HS-5 (cell line): ENCODE data around the gene FNDC7.
A peak's percentile ranks its signal among the peaks of the same experiment; 100 is the strongest.
"Not testable (repeated sequence)": the region's sequence is repeated elsewhere in the genome, so short reads cannot be mapped to it uniquely, and the experiment has no call there.

Source experiments
- DNase-seq: peaks from one replicate; pipeline ENCODE4 v3.0.0-alpha.2; 2012; ENCODE audit warnings: low read depth

The FNDC7 gene

DNA sequence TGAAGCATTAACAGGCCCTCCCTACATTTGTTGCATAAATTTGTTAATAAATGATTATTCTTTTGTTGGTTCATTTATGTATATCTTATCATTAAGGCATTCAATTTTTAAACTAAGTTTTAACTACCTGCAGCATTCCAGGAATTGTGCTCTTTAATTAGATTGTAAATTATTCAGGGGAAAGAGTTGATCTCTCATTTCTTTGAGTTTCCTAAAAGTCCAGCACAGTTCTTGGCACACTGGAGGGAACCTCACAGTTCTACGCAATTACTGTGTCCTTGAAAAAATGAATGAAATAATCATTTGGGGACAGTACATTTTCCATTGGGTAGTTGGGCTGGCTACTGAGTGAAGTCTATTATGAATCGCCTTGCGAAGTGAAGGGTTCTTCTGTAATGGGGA, 33.3 kb downstream of the FNDC7 start:
- DNase-seq, result no peak

DNA sequence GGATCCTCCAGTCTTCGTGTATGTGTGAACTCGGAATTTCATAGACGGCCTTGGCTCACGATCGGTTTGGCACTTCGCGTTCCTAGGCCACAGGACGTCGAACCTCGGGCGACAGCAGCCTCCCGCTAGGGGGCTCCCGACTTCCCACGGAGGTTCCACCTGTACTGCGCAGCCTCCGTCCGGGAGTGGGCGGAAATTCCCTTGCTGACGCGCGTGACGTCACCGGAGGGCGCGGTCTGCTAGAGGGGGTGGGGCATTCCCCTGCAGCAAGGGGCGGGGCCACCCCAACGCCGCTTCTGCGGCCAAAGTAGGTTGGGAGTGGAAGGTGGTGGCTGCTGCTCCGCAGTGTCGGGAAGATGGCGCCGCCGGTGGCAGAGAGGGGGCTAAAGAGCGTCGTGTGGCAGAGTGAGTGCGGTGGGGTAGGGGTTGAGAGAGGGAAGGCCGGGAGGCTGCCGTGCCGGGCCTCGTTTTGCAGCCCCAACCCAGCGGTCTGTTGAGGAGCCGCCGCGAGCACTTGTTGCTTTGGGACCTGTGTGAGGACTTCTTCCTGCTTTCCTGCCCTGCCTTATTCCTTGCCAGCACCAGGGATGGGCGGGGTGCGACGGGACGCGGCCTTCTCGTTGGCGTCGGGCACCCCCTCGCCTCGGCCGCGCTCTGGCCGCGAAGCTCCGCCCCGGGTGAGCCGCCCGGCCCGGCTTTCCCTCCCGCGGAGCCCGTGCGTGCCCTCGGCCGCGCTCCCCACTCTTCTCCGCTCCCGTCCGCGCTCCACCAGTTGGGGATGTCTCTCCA, 33.9 kb downstream of the FNDC7 start, which contains the start of gene STXBP3:
Gene STXBP3 (plus strand): TSS at position 293 of the 789 bp plus-strand sequence. CDS start 64 bp downstream, at position 357.
- DNase-seq, result peak; percentile 91

DNA sequence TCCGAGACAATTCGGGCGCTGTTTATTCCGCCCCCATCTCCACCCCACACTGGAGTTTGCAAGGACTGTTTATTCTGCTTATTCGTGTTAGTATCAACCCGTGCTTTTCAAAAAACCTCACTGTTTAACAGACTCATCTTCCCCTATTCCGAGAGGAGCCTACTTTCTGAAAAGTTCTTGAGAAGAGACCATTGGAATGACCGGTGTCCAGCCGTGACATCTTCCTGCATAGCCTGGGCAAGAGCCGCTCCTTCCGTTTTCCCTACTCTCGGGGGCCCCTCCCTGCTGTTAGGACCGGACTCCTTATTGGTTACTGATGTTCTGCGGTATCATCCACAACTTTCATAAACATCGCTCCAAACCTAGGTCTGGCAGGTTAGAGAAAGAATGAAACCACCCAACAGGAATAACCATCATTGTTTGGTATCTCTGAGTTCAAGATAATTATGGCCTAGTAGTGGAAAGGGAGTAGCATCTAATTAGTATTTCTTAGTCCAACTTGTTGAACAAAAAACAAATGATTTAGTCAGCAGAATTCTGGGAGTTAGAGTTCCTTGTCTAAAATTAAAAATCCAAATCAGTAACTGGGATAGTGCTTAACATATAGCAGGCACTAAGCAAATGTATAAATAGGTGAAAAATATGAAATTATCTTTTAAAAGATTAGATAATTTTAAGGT, 34.6 kb downstream of the FNDC7 start:
- DNase-seq, result peak; percentile 60

DNA sequence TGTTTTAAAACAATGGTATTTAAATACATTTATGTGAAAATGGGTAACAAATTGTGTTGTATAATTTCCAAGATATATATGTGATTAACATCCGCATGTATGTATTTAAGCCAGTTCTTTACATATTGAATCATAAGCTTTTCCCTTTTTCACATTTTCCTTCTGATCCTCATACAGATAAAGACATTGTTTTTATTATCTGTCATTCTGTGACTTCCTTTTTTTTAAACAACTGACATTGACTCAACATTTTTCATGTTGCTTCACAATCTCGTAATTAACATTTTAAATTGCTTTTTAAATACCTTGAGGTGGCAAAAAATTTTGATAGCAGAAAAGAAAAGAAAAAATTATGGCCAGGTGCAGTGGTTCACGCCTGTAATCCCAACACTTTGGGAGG, 35.2 kb downstream of the FNDC7 start:
- no peak for DNase-seq

DNA sequence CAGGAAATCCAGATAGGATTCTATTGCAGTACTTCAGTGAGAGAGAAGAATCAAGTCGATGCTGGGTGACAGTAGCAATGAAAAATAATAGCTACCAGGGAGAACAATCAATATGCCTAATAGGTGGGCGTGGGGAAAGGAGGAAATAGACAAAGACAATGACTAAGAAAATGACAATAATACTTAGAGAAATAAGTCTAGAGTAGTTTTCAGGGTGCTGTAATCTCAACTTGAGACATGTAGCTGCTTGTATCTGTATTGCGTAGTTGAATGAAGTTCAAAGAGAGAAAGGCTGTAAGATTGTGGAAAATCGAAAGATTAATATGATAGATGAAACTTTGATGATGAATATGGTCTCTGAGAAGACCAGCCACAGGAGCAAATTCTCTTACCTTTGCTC, 36.4 kb downstream of the FNDC7 start:
- no peak for DNase-seq

DNA sequence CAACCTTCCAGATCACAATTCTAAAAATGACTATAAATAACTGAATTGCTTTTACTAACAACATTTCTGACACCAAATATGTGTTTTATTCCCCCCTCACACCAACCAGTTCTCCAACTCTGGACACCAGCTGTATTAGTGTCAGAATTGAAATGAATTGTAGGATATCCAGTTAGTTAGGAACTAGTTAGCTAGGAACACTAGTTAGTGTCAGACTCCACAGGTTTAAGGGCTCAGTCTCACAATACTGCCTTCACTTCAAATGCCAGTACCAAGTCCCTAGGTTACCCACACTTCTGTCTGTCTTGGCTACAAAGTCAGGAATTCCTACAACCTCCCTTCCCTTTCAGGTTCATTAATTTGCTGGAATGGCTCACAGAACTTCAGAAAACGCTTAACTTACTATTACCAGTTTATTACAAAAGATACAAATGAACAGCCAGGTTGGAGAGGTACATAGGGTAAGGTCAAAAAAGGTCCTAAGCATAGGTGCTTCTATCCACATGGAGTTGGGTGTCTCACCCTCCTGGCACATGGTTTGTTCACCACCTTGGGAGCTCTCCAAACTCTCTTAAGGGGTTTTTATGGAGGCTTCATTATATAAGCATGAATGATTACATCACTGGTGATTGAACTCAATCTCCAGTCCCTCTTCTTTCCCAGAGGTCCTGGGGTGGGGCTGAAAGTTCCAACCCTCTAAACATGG, 37.9 kb downstream of the FNDC7 start:
- DNase-seq, result no peak

DNA sequence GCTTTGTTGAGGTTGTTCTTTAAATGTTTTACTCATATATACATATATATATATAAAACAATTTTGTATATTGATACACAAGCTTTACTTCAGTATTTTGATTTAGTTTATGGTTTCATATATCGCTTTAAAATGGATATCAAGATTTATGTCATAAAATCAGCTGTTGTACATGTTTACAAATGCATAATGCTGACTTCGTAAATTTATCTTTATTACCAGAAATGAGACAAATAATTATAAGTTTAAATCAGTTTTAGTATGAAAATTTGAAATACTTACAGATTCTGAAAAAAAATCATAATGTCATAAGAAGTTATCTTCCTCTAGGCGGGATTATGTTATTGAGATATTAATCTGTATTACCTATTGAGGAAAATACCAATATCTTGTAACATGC, 40.7 kb downstream of the FNDC7 start:
- DNase-seq, result no peak

DNA sequence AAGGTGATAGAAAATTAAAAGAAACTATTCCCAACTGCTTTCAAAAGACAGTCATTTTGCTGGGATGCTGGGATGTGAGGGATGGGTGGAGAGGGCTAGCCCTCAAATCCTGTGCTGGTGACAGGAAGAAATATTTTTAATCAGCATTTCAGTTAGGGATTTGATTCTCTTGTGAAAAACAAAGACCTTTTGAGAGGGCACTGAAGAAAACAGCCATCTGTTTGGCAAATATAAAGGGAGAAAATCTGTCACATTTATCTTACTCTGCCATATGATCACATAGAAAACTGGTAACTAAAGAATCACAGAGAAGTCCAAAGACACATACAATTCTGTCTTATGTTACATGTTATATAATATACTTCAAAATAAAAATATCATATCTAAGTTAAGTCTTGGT, 46.1 kb downstream of the FNDC7 start:
- no peak for DNase-seq

DNA sequence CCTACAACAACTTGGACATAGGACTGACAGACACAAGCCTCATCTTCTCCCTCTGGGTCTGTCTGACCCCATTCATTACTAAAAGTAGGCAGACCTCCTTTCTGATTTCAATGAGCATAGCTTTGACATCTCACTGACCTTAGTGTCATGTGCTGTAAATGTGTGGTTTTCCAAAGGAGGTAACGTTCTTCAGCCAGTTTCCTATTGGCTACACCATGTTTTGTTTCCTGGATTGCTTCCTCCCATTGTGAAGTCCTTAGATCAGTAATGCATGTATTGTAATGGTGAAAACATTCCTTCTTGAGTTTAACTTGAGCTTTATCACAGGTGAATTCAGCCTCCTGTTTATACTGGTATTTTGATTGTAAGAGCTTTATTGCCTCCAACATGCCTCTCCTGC, 54.4 kb downstream of the FNDC7 start:
- DNase-seq, result no peak

DNA sequence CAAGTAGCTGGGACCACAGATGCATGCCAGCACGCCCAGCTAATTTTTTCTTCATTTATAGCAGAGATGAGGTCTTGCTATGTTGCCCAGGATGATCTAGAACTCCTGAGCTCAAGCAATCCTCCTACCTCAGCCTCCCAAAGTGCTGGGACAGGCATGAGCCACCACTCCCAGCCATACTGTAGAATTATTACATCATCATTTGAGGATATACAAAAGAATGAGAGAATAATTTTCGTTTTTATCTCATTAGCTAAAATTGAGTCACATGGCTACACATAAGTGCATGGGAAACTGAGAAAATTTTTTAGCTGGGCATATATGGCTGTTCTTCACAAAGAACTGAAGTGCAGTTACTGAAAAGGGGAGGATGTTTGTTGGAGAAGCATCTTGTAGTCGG, 55.0 kb downstream of the FNDC7 start:
- no peak for DNase-seq

DNA sequence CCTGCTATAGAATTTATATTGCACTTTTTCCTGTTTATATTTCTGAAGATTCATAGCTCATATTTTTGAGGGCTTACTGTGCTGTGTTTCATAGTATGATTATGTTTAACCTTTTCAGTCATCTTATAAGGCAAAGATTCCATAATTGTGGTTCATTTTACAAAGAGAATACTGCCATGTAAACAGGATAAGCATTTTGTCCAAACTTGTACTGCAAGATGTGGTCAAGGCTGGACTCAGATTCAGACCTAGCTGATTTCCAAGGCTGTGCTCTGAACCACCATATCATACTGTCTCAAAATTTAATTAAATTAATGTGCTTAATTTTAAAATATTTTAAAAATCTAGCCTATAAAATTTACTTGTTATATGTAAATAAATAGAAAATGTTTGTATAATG, 65.1 kb downstream of the FNDC7 start:
- DNase-seq, result no peak

DNA sequence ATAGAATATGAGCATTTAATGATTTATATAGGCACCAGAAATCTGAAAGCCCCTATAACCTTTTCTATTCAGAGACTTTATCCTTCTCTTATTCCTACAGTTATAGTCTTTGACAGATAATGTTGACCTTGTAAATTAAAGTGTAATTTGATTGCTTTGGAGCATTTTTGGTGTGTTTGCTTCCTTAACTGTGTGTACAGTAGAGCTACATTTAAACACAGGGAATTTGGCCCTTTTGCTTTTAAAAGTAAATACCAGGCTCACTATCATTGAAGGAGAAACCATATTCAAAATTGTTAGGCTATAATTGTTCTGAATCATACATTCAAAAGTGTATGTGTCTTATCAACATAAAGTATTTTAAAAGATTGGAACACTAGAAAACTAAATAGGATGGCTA, 66.7 kb downstream of the FNDC7 start:
- DNase-seq, result no peak

DNA sequence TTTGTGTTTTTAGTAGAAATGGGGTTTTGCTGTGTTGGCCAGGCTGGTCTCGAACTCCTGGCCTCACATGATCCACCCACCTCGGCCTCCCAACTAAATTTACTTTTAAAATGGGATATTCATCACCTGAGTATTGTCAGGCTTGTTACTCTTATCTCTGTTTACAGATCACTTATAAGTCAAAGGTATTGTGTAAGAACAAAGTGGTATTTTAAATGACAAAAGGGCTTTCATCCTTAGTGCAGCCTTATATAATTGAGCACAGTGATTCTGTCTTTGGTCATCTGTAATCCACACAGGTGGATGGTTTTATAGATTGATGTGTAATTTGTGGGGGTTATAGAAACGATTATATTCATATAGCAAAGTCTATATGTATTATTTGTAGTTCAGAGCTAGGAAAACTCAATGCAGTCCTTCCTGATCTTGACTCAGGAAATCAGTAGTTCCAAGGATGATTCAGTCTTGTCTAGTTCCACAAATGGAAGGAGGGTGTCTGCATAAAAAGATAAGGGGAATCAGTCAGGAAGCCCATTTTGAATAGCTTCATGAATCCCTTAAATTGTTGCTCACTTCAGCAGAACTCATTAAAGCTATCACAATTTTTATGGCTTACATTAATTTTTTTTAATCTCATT, 68.3 kb downstream of the FNDC7 start:
- DNase-seq, result no peak

DNA sequence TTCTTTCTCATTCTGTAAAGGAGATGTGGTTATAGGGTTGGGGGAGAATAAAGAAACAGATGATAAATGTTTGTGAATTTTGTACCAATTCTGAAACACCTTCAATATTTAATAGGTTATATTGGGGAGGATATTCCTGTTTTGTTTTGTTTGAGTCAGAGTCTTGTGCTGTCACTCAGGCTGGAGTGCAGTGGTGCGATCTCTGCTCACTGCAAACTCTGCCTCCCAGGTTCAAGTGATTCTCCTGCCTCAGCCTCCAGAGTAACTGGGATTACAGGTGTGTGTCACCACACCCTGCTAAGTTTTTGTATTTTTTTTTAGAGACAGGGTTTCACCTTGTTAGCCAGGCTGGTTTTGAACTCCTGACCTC, 68.9 kb downstream of the FNDC7 start:
- DNase-seq, result not testable (repeated sequence)

DNA sequence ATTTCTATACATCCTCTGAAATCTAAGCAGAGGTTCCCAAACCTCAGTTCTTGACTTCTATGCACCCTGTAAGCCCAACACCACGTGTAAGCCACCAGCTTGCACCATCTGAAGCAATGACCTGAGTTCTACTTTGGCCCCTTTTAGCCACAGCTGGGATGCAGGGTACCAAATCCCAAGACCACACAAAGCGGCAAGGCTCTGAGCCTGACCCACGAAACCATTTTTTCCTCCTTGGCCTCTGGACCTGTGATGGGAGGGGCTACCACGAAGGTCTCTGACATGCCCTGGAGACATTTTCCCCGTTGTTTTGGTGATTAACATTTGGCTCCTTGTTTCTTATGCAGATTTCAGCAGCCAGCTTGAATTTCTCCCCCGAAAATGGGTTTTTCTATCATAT, 72.6 kb downstream of the FNDC7 start:
- no peak for DNase-seq

DNA sequence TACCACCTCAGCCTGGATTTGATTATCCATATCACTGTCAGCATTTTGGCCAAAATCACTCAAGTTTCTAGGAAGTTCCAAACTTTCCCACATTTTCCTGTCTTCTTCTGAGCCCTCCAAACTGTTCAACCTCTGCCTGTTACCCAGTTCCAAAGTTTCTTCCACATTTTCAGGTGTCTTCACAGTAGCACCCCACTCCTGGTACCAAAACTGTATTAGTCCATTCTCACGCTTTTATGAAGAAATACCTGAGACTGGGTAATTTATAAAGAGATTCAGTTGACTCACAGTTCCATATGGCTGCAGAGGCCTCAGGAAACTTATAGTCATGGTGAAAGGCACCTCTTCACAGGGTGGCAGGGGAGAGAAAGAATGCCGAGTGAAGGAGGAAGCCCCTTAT, 73.2 kb downstream of the FNDC7 start:
- no peak for DNase-seq

DNA sequence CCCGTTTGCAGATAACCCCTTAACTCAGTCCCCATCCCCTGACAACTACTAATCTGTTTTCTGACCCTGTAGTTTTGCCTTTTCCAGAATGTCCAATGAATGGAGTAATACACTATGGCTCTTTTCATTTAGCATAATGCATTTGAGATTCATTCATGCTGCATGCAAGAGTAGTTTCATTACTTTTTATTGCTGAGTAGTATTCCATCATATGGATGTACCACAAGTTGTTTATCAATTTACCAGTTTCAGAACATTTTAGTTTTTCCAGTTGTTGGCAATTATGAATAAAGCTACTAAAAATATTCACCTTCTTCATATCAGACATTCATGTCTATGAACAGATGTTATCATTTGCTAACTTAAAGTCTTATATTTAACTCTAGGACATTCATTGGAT, 79.1 kb downstream of the FNDC7 start:
- no peak for DNase-seq
